Measurements from ENCODE around the gene ZBP1.

DNA sequence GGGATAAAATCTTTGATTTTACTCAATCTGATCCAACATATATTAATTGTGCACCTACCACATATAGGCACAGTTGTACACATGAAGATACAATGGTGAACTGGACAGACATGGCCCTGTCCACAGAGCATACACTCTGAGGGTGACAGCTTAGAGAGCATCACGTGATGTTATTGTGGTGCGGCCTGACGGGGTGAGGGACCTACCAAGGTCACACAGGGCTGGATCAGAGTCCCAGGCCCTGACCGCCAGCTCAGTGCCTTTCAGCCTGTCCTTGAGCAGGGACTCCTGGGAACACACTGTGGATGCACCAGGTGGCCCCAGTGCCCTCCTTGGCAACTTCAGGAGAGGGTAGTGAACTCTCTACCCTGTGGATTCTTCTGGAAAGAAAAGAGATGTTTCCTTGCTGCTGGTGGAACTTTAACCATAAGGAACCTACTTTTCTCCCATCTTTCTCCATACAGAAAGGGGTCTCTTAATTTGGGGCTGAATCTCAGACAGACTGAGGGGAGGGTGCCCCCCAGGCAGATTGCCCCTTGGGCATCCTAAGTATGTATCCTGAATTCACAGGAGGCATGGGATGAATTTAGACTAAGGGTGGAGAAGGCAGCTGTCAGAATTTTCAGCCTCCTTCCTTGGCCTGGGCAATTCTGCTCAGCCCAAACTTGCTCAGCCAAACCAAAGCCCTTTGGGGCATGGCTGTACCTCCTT lies 32.8 kb downstream of the ZBP1 start:
- TF ChIP-seq, protein P1, sequence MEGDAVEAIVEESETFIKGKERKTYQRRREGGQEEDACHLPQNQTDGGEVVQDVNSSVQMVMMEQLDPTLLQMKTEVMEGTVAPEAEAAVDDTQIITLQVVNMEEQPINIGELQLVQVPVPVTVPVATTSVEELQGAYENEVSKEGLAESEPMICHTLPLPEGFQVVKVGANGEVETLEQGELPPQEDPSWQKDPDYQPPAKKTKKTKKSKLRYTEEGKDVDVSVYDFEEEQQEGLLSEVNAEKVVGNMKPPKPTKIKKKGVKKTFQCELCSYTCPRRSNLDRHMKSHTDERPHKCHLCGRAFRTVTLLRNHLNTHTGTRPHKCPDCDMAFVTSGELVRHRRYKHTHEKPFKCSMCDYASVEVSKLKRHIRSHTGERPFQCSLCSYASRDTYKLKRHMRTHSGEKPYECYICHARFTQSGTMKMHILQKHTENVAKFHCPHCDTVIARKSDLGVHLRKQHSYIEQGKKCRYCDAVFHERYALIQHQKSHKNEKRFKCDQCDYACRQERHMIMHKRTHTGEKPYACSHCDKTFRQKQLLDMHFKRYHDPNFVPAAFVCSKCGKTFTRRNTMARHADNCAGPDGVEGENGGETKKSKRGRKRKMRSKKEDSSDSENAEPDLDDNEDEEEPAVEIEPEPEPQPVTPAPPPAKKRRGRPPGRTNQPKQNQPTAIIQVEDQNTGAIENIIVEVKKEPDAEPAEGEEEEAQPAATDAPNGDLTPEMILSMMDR (IDR thresholded peaks at IDR 0.05), result no peak
- TF ChIP-seq ZFX (IDR thresholded peaks at IDR 0.05; ENCODE audit: borderline replicate concordance), result no peak

Measured in 22Rv1 (cell line).